Gastrocnemius medialis (tissue), 4 donors: ENCODE results near the gene PTAFR.

Experiments used
- POLR2A ChIP-seq, 2 donors: fragments of 450-650 bp; IDR thresholded peaks; one replicate each; pipeline ENCODE4 v1.6.1; 2017; ENCODE audit warnings: antibody characterized with exemption in 2 of 2, mild to moderate bottlenecking in 2 of 2, moderate library complexity in 2 of 2
- TF ChIP-seq, protein P1 (sequence below), 5 experiments: fragments of 450-650 bp in 3 of 5; fragments of 200-600 bp in 2 of 5; sonication (generic) in 2 of 5; IDR thresholded peaks in 4 of 5; conservative IDR thresholded peaks in 1 of 5; 1 replicate in 4 of 5; 2 replicates in 1 of 5; pipeline ENCODE4 v1.5.1; 2016 to 2019; ENCODE audit warnings: antibody characterized with exemption in 5 of 5, mild to moderate bottlenecking in 3 of 5, moderate library complexity in 3 of 5

DNA sequence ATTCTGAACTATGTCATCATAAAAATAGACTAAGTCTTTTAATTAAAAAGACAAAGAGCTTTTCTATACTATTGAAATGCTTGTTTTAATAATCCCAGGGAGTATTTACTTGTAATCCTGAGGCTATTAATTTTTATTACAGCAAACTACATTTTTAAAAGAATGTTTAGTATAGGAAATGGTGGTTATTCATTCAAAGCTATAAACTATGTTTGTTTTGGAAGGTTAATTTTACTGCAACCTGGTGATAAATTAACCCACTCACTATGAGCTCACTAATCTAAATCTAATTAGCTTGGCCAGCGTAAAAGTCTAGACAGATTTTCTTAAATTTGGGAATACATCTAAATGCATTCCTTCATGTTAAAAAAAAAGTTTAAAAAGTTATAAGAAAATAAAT lies 74.3 kb downstream of the PTAFR start:
- TF ChIP-seq, protein P1, sequence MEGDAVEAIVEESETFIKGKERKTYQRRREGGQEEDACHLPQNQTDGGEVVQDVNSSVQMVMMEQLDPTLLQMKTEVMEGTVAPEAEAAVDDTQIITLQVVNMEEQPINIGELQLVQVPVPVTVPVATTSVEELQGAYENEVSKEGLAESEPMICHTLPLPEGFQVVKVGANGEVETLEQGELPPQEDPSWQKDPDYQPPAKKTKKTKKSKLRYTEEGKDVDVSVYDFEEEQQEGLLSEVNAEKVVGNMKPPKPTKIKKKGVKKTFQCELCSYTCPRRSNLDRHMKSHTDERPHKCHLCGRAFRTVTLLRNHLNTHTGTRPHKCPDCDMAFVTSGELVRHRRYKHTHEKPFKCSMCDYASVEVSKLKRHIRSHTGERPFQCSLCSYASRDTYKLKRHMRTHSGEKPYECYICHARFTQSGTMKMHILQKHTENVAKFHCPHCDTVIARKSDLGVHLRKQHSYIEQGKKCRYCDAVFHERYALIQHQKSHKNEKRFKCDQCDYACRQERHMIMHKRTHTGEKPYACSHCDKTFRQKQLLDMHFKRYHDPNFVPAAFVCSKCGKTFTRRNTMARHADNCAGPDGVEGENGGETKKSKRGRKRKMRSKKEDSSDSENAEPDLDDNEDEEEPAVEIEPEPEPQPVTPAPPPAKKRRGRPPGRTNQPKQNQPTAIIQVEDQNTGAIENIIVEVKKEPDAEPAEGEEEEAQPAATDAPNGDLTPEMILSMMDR (IDR thresholded peaks at IDR 0.05 in 4 of 5, conservative IDR thresholded peaks at IDR 0.05 in 1 of 5) = no peak
- TF ChIP-seq POLR2A (IDR thresholded peaks at IDR 0.05) = no peak
